CD14-positive monocyte (primary cell): ENCODE measurements around the gene DAPK1. TPM values are rescaled to one million over a fixed set of nuclear protein-coding genes. Genes with fewer than 3 reads are reported as not detected.

Experiments
- DNase-seq, 3 donors: peaks; one replicate each; pipeline ENCODE4 v3.0.0-alpha.2; 2011 to 2022
- H2AFZ ChIP-seq: 2 replicates; pipeline ENCODE4 v1.6.0; 2012; ENCODE audit warnings: mild to moderate bottlenecking, low read depth, low read length, inconsistent platforms; ENCODE audit not compliant: insufficient read depth, poor library complexity, severe bottlenecking
- H3K27ac ChIP-seq, 2 donors: 1 replicate in 1 of 2; 2 replicates in 1 of 2; pipeline ENCODE4 v1.5.1; 2012 to 2013; ENCODE audit warnings: low read length in 2 of 2, control low read depth in 1 of 2, inconsistent platforms in 1 of 2, low read depth in 1 of 2, mild to moderate bottlenecking in 1 of 2
- H3K27me3 ChIP-seq, 2 donors: one replicate each; pipeline versions ENCODE4 v1.6.0 to v1.6.1; 2011 to 2013; ENCODE audit warnings: low read length in 2 of 2; ENCODE audit not compliant: control insufficient read depth in 2 of 2, insufficient read depth in 2 of 2
- H3K36me3 ChIP-seq, 2 donors: replicated peaks in 1 of 2; 1 replicate in 1 of 2; 2 replicates in 1 of 2; pipeline versions ENCODE4 v1.5.1 to v1.6.1; 2012 to 2013; ENCODE audit warnings: low read length in 2 of 2, control low read depth in 1 of 2, inconsistent platforms in 1 of 2, mild to moderate bottlenecking in 1 of 2; ENCODE audit not compliant: insufficient read depth in 2 of 2, control insufficient read depth in 1 of 2
- H3K4me1 ChIP-seq, 2 donors: 1 replicate in 1 of 2; 2 replicates in 1 of 2; pipeline versions ENCODE4 v1.5.1 to v1.6.1; 2012 to 2013; ENCODE audit warnings: low read length in 2 of 2, control low read depth in 1 of 2, inconsistent platforms in 1 of 2, mild to moderate bottlenecking in 1 of 2, moderate library complexity in 1 of 2; ENCODE audit not compliant: insufficient read depth in 2 of 2, control insufficient read depth in 1 of 2
- H3K4me2 ChIP-seq: replicated peaks from 2 replicates; pipeline ENCODE3; 2012; ENCODE audit warnings: low read length, moderate library complexity, mild to moderate bottlenecking; ENCODE audit not compliant: poor library complexity, severe bottlenecking; ENCODE audit errors: extremely low read depth
- H3K4me3 ChIP-seq, 3 experiments: fragments of 200-600 bp in 1 of 3; sonication (generic) in 1 of 3; replicated peaks in 1 of 3; 1 replicate in 2 of 3; 2 replicates in 1 of 3; pipeline ENCODE4 v1.5.1; 2011 to 2013; ENCODE audit warnings: low read length in 3 of 3, mild to moderate bottlenecking in 3 of 3, control low read depth in 2 of 3, low read depth in 2 of 3, inconsistent platforms in 1 of 3, moderate library complexity in 1 of 3
- H3K79me2 ChIP-seq: 2 replicates; pipeline ENCODE4 v1.6.0; 2012; ENCODE audit warnings: mild to moderate bottlenecking, control low read depth, inconsistent platforms, low read length, moderate library complexity; ENCODE audit not compliant: insufficient read depth
- H3K9ac ChIP-seq: 2 replicates; pipeline ENCODE4 v1.6.0; 2017; ENCODE audit warnings: low read length, mild to moderate bottlenecking; ENCODE audit not compliant: insufficient read depth, poor library complexity, severe bottlenecking
- H3K9me3 ChIP-seq, 2 donors: replicated peaks in 1 of 2; 1 replicate in 1 of 2; 2 replicates in 1 of 2; pipeline versions ENCODE4 v1.5.1 to v1.6.1; 2012 to 2013; ENCODE audit warnings: low read length in 2 of 2, control low read depth in 1 of 2; ENCODE audit not compliant: control insufficient read depth in 1 of 2, insufficient read depth in 1 of 2
- H4K20me1 ChIP-seq: 2 replicates; pipeline ENCODE4 v1.6.0; 2012; ENCODE audit warnings: mild to moderate bottlenecking, low read length, control low read depth, moderate library complexity; ENCODE audit not compliant: insufficient read depth
- H3K27ac Mint-ChIP-seq, 7 donors: one replicate each; pipeline ENCODE4 v1.8.0; 2020; ENCODE audit warnings: mild to moderate bottlenecking in 7 of 7, mixed read lengths in 7 of 7, moderate library complexity in 6 of 7, inconsistent platforms in 2 of 7
- H3K27me3 Mint-ChIP-seq, 3 donors: one replicate each; pipeline ENCODE4 v1.8.0; 2021 to 2022; ENCODE audit warnings: low read depth in 3 of 3, mild to moderate bottlenecking in 3 of 3, mixed read lengths in 3 of 3, moderate library complexity in 3 of 3, inconsistent platforms in 1 of 3
- H3K36me3 Mint-ChIP-seq, 2 donors: one replicate each; pipeline ENCODE4 v1.8.0; 2020; ENCODE audit warnings: mixed read lengths in 2 of 2, inconsistent platforms in 1 of 2, mild to moderate bottlenecking in 1 of 2
- H3K4me1 Mint-ChIP-seq: one replicate; pipeline ENCODE4 v1.8.0; 2020; ENCODE audit warnings: mild to moderate bottlenecking, mixed read lengths
- H3K4me3 Mint-ChIP-seq, 2 donors: one replicate each; pipeline ENCODE4 v1.8.0; 2020; ENCODE audit warnings: mild to moderate bottlenecking in 2 of 2, mixed read lengths in 2 of 2, moderate library complexity in 1 of 2
- H3K9me3 Mint-ChIP-seq, 7 donors: one replicate each; pipeline ENCODE4 v1.8.0; 2020 to 2022; ENCODE audit warnings: mixed read lengths in 7 of 7, mild to moderate bottlenecking in 6 of 7, moderate library complexity in 6 of 7, inconsistent platforms in 2 of 7
- CTCF ChIP-seq: fragments of 200-600 bp; IDR thresholded peaks from one replicate; pipeline ENCODE4 v1.8.0; 2022; ENCODE audit warnings: antibody characterized with exemption, mild to moderate bottlenecking
- WGBS: methylation state at CpG from one replicate; pipeline ENCODE4 v1.1.5; 2013; ENCODE audit warnings: missing lambda C conversion rate; ENCODE audit not compliant: insufficient coverage; 5-methylcytosine and 5-hydroxymethylcytosine counted together
- intact Hi-C, 2 donors: fragments of 100-400 bp; cut with micrococcal nuclease; formaldehyde crosslinking; loops; one replicate each; pipeline versions ENCODE4 v1.15.0 to v1.15.1; 2023
- polyA plus RNA-seq, 3 donors: library from polyadenylated mRNA; depleted of rRNA in 1 of 3; unstranded in 2 of 3; stranded (reverse) in 1 of 3; fragments of 300-500 nt in 2 of 3; fragments of >200 nt in 1 of 3; fragmentation: Illumina TruSeq in 2 of 3; gene quantifications; 1 replicate in 2 of 3; 2 replicates in 1 of 3; pipeline ENCODE4 v1.2.3, GENCODE V29; 2012 to 2021

The DAPK1 gene
- polyA plus RNA-seq, 3 donors = 24.1 to 102 (median 44.4) TPM

GRCh38 chr9:87643107-87643650, 145.5 kb downstream of the DAPK1 start:
- Histone ChIP-seq H3K27me3 (no peaks in the 10 kb centered on the region), H3K9me3 (no peaks in the 10 kb centered on the region), H3K4me1 (peaks cover 0 to 12% of the 10 kb centered on the region in 2 donors), H3K27ac (no peak overlapping the region), H3K4me3 (no peak overlapping the region), H4K20me1 (peaks cover 9% of the 10 kb centered on the region), H3K79me2 (no peaks in the 10 kb centered on the region), H3K36me3 (peaks cover 64 to 100% of the 10 kb centered on the region in 2 donors), H2AFZ (no peak overlapping the region), H3K4me2 (no peak overlapping the region), H3K9ac (no peak overlapping the region)
- no peak for DNase-seq
- H3K9me3 Mint-ChIP-seq = peaks cover 0 to 1% (median 0%) of the 10 kb centered on the region in 7 donors
- H3K4me1 Mint-ChIP-seq = peaks cover 10% of the 10 kb centered on the region
- no peaks in the 10 kb centered on the region for H3K27me3 Mint-ChIP-seq
- intact Hi-C loops = no loop called here
- TF ChIP-seq CTCF = no peak
- no peak overlapping the region for H3K4me3 Mint-ChIP-seq
- H3K27ac Mint-ChIP-seq = no peak overlapping the region
- 91% methylated on average over 7 of the region's 9 CpGs for WGBS
- H3K36me3 Mint-ChIP-seq = peaks cover 91 to 97% of the 10 kb centered on the region in 2 donors

GRCh38 chr9:87643778-87644570, 146.3 kb downstream of the DAPK1 start:
- Histone ChIP-seq H3K36me3 (peaks cover 71 to 100% of the 10 kb centered on the region in 2 donors), H3K27me3 (no peaks in the 10 kb centered on the region), H3K4me2 (no peak overlapping the region), H3K27ac (no peak overlapping the region), H3K4me3 (no peak overlapping the region), H3K79me2 (no peaks in the 10 kb centered on the region), H2AFZ (no peak overlapping the region), H4K20me1 (peaks cover 2% of the 10 kb centered on the region), H3K4me1 (peaks cover 0 to 12% of the 10 kb centered on the region in 2 donors), H3K9ac (no peak overlapping the region), H3K9me3 (no peaks in the 10 kb centered on the region)
- H3K4me3 Mint-ChIP-seq = no peak overlapping the region
- H3K9me3 Mint-ChIP-seq = peaks cover 0 to 1% (median 0%) of the 10 kb centered on the region in 7 donors
- no peak for TF ChIP-seq CTCF
- 100% methylated on average over 1 of the region's 9 CpGs for WGBS
- H3K4me1 Mint-ChIP-seq = peaks cover 10% of the 10 kb centered on the region
- intact Hi-C loops = no loop called here
- no peak for DNase-seq
- peak overlapping the region in 2 of 7 donors; percentile 9 to 29 for H3K27ac Mint-ChIP-seq
- peaks cover 89 to 97% of the 10 kb centered on the region in 2 donors for H3K36me3 Mint-ChIP-seq
- H3K27me3 Mint-ChIP-seq = no peaks in the 10 kb centered on the region
